ENCODE results near the gene ADGRL2. TPM values are rescaled to one million over a fixed set of nuclear protein-coding genes. Genes with fewer than 3 reads are reported as not detected.

ADGRL2 gene
- total and polyA plus RNA-seq, 2 donors (not counting 3 experiments of a cell fraction or from before 2014, with no cell fraction given) = 32.7 to 46.1 TPM

GRCh38 chr1:81780705-81781454 lies 19.9 kb upstream of the ADGRL2 start:
- intact Hi-C loops (cut with micrococcal nuclease) (no loop called here), dilution Hi-C loops (cut with MboI; ENCODE audit: extremely low pct_ligation_motif_present, low sequenced_read_pairs) (no loop called here)
- Histone ChIP-seq H3K36me3 (ENCODE audit: control insufficient read depth in 2 of 2, extremely low read depth in 1 of 2, insufficient read depth in 2 of 2, low read length in 2 of 2) (no peaks in the 10 kb centered on the region), H3K9me3 (replicated peaks; ENCODE audit: control insufficient read depth, insufficient read depth, low read length) (no peaks in the 10 kb centered on the region), H3K27me3 (ENCODE audit: control insufficient read depth in 2 of 2, insufficient read depth in 2 of 2, low read length in 2 of 2) (no peaks in the 10 kb centered on the region), H3K9me1 (replicated peaks; ENCODE audit: control insufficient read depth, extremely low read depth, insufficient read depth, low read length) (no peaks in the 10 kb centered on the region), H3K4me1 (ENCODE audit: control insufficient read depth, extremely low read depth, insufficient read depth, low read length) (no peaks in the 10 kb centered on the region), H4K20me1 (replicated peaks; ENCODE audit: control insufficient read depth, extremely low read depth, insufficient read depth, low read length) (no peaks in the 10 kb centered on the region), H3K79me2 (ENCODE audit: control insufficient read depth, insufficient read depth, low read length) (no peaks in the 10 kb centered on the region), H3K4me3 (replicated peaks in 1 of 3; ENCODE audit: insufficient read depth in 1 of 3, low read depth in 1 of 3, low read length in 3 of 3) (no peak overlapping the region), H3K4me2 (ENCODE audit: insufficient read depth, low read length) (no peak overlapping the region), H2AFZ (ENCODE audit: low read depth, low read length) (no peak overlapping the region), H3K27ac (ENCODE audit: insufficient read depth, low read depth, low read length) (no peak overlapping the region), H3K9ac (replicated peaks; ENCODE audit: extremely low read depth, insufficient read depth, low read length) (no peak overlapping the region)
- FAIRE-seq = no peak
- BruUV-seq (replicated peaks) = no TSS peak
- no peak for TF ChIP-seq JUN (IDR thresholded peaks at IDR 0.05; ENCODE audit: borderline replicate concordance, insufficient read depth, insufficient read length, low read depth)
- no peak for TF ChIP-seq GATA2 (IDR thresholded peaks at IDR 0.05; ENCODE audit: insufficient read depth, insufficient read length, low read depth, low read length)
- TF ChIP-seq POLR2A (IDR thresholded peaks at IDR 0.05; ENCODE audit: low read depth, low read length) = no peak
- no peak for TF ChIP-seq FOS (IDR thresholded peaks at IDR 0.05; ENCODE audit: borderline replicate concordance, insufficient read depth, low read length)
- TF ChIP-seq MAX (IDR thresholded peaks at IDR 0.05; ENCODE audit: insufficient read depth, insufficient read length) = no peak
- TF ChIP-seq CTCF (IDR thresholded peaks at IDR 0.05; ENCODE audit: extremely low read depth in 1 of 2, insufficient read depth in 1 of 2, low read depth in 1 of 2, low read length in 2 of 2) = no peak
- no peak for TF ChIP-seq EZH2 (IDR thresholded peaks at IDR 0.05; ENCODE audit: borderline replicate concordance, low read depth, low read length, severe bottlenecking)
- no peak for TF ChIP-seq POLR2AphosphoS5 (IDR thresholded peaks at IDR 0.05; ENCODE audit: insufficient read depth, low read depth, low read length)
- TF ChIP-seq MYC (IDR thresholded peaks at IDR 0.05; ENCODE audit: low read depth, low read length) = no peak
- no peak for DNase-seq (ENCODE audit: low read depth, low spot score)
- CTCF ChIA-PET = interaction anchor here (0.7 to 1.7 kb wide), 4 partner anchors 20 to 231 kb away, joined by 3 to 7 read pairs (median 5); no protein-coding TSS in a partner anchor
- POLR2A ChIA-PET = no interaction called here
